Measurements from ENCODE around the gene MLLT3. TPM values are rescaled to one million over a fixed set of nuclear protein-coding genes. Genes with fewer than 3 reads are reported as not detected.

The MLLT3 gene
- total RNA-seq, 1 experiment from 2014 or later: 7.0 TPM

DNA sequence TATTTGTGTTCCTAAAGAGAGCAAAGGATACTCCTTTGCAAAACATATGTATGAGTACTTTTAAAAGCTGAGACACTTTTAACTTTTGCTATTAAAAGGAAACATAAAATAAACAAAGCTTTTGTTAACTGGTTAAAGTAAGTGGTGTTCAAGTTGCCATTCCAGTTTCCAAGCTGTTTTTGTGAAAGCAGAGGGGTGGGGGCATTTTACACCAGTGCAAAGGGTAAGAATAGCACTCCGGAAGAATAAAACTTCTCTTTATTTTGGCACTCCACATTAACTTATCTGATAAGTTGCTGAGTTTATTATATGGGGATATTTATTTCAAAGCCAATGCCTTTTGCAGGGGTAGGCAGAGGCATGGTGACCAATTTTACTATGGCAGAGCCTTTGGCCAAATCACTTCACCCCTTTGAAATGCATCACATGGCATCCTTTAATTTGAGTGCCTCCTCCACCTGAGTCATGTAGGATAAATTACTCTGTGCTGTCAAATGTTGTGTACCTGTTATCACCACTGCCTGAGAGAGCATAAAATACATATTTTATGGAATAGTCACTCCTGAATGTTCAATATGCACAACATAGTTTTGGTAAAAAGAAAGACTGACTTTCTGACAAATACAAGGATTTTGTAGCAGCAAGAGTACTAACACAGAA, 62.9 kb downstream of the MLLT3 start:
- POLR2A ChIA-PET: no interaction called here
- Mint-ChIP-seq H3K36me3 (no peaks in the 10 kb centered on the region), H3K9me3 (no peaks in the 10 kb centered on the region), H3K27me3 (ENCODE audit: low read depth) (no peaks in the 10 kb centered on the region), H3K27ac (no peak overlapping the region; the same call in 1 of the 2 replicates), H3K4me1 (peaks cover 26% of the 10 kb centered on the region), H3K4me3 (no peak overlapping the region)
- CTCF ChIA-PET: interaction anchor here (2.0 kb wide), 1 partner anchor 35 kb away, joined by 9 read pairs; no protein-coding TSS in a partner anchor
- ATAC-seq: no peak
- TF ChIP-seq, protein P1, sequence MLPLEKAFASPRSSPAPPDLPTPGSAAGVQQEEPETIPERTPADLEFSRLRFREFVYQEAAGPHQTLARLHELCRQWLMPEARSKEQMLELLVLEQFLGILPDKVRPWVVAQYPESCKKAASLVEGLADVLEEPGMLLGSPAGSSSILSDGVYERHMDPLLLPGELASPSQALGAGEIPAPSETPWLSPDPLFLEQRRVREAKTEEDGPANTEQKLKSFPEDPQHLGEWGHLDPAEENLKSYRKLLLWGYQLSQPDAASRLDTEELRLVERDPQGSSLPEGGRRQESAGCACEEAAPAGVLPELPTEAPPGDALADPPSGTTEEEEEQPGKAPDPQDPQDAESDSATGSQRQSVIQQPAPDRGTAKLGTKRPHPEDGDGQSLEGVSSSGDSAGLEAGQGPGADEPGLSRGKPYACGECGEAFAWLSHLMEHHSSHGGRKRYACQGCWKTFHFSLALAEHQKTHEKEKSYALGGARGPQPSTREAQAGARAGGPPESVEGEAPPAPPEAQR (CRISPR knock-in tag; IDR thresholded peaks at IDR 0.05): no peak
- no peak for TF ChIP-seq NR1H2 (CRISPR knock-in tag; IDR thresholded peaks at IDR 0.05)
- TF ChIP-seq, protein P2, sequence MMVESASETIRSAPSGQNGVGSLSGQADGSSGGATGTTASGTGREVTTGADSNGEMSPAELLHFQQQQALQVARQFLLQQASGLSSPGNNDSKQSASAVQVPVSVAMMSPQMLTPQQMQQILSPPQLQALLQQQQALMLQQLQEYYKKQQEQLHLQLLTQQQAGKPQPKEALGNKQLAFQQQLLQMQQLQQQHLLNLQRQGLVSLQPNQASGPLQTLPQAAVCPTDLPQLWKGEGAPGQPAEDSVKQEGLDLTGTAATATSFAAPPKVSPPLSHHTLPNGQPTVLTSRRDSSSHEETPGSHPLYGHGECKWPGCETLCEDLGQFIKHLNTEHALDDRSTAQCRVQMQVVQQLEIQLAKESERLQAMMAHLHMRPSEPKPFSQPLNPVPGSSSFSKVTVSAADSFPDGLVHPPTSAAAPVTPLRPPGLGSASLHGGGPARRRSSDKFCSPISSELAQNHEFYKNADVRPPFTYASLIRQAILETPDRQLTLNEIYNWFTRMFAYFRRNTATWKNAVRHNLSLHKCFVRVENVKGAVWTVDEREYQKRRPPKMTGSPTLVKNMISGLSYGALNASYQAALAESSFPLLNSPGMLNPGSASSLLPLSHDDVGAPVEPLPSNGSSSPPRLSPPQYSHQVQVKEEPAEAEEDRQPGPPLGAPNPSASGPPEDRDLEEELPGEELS (CRISPR knock-in tag; IDR thresholded peaks at IDR 0.05): no peak
- no peak for TF ChIP-seq IRF2 (CRISPR knock-in tag; IDR thresholded peaks at IDR 0.05; ENCODE audit: borderline replicate concordance, low read depth)
- TF ChIP-seq JAZF1 (CRISPR knock-in tag; IDR thresholded peaks at IDR 0.05): no peak
- TF ChIP-seq, protein P3, sequence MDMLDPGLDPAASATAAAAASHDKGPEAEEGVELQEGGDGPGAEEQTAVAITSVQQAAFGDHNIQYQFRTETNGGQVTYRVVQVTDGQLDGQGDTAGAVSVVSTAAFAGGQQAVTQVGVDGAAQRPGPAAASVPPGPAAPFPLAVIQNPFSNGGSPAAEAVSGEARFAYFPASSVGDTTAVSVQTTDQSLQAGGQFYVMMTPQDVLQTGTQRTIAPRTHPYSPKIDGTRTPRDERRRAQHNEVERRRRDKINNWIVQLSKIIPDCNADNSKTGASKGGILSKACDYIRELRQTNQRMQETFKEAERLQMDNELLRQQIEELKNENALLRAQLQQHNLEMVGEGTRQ (CRISPR knock-in tag; IDR thresholded peaks at IDR 0.05): no peak
- TF ChIP-seq SOX15 (CRISPR knock-in tag; IDR thresholded peaks at IDR 0.05): no peak
- TF ChIP-seq RORB (CRISPR knock-in tag; IDR thresholded peaks at IDR 0.05): no peak
- no peak for TF ChIP-seq TEAD4 (CRISPR knock-in tag; IDR thresholded peaks at IDR 0.05)
- no peak for TF ChIP-seq CBFB (CRISPR knock-in tag; IDR thresholded peaks at IDR 0.05; ENCODE audit: low read depth)
- TF ChIP-seq EMX1 (CRISPR knock-in tag; IDR thresholded peaks at IDR 0.05): no peak
- TF ChIP-seq, protein P4, sequence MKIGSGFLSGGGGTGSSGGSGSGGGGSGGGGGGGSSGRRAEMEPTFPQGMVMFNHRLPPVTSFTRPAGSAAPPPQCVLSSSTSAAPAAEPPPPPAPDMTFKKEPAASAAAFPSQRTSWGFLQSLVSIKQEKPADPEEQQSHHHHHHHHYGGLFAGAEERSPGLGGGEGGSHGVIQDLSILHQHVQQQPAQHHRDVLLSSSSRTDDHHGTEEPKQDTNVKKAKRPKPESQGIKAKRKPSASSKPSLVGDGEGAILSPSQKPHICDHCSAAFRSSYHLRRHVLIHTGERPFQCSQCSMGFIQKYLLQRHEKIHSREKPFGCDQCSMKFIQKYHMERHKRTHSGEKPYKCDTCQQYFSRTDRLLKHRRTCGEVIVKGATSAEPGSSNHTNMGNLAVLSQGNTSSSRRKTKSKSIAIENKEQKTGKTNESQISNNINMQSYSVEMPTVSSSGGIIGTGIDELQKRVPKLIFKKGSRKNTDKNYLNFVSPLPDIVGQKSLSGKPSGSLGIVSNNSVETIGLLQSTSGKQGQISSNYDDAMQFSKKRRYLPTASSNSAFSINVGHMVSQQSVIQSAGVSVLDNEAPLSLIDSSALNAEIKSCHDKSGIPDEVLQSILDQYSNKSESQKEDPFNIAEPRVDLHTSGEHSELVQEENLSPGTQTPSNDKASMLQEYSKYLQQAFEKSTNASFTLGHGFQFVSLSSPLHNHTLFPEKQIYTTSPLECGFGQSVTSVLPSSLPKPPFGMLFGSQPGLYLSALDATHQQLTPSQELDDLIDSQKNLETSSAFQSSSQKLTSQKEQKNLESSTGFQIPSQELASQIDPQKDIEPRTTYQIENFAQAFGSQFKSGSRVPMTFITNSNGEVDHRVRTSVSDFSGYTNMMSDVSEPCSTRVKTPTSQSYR (CRISPR knock-in tag; IDR thresholded peaks at IDR 0.05): no peak
- TF ChIP-seq, protein P5, sequence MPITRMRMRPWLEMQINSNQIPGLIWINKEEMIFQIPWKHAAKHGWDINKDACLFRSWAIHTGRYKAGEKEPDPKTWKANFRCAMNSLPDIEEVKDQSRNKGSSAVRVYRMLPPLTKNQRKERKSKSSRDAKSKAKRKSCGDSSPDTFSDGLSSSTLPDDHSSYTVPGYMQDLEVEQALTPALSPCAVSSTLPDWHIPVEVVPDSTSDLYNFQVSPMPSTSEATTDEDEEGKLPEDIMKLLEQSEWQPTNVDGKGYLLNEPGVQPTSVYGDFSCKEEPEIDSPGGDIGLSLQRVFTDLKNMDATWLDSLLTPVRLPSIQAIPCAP (CRISPR knock-in tag; IDR thresholded peaks at IDR 0.05): no peak
- DNase-seq (ENCODE audit: low spot score): no peak

DNA sequence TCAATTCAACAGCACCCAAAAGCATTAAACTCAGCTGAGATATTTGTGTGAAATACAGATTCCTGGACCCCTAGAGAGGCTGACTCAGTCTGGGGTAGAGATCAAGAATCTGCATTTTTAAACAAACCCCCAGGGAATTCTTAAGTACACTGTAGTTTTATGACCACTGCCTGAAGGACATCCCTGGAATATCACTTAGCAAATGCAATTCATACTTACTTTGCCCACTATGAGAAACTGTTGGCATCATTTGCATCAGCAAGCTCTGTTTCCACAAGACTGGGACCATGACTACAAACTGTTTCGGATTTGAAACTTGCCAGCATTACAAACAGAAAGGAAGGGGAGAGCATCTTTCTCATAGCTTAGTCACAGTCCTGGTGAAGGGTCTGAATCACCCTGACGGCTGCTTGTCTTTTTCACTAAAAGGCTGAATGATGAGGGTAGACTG, 63.7 kb downstream of the MLLT3 start:
- no peak for TF ChIP-seq JUN (CRISPR knock-in tag; IDR thresholded peaks at IDR 0.05)
- TF ChIP-seq, protein P6, sequence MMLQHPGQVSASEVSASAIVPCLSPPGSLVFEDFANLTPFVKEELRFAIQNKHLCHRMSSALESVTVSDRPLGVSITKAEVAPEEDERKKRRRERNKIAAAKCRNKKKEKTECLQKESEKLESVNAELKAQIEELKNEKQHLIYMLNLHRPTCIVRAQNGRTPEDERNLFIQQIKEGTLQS (CRISPR knock-in tag; conservative IDR thresholded peaks at IDR 0.05): no peak
- TF ChIP-seq, protein P7, sequence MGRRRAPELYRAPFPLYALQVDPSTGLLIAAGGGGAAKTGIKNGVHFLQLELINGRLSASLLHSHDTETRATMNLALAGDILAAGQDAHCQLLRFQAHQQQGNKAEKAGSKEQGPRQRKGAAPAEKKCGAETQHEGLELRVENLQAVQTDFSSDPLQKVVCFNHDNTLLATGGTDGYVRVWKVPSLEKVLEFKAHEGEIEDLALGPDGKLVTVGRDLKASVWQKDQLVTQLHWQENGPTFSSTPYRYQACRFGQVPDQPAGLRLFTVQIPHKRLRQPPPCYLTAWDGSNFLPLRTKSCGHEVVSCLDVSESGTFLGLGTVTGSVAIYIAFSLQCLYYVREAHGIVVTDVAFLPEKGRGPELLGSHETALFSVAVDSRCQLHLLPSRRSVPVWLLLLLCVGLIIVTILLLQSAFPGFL (CRISPR knock-in tag; IDR thresholded peaks at IDR 0.05; ENCODE audit: borderline replicate concordance): no peak
- H3K27me3 Mint-ChIP-seq (ENCODE audit: low read depth): no peaks in the 10 kb centered on the region
- no peaks in the 10 kb centered on the region for H3K9me3 Mint-ChIP-seq
- H3K27ac Mint-ChIP-seq: peak overlapping the region; percentile 81; the same call in 1 of the 2 replicates
- H3K4me3 Mint-ChIP-seq: no peak overlapping the region
- ATAC-seq (peak; percentile 70), DNase-seq (ENCODE audit: low spot score) (no peak)
- ChIA-PET POLR2A (interaction anchor here (1.1 kb wide), 1 partner anchor 64 kb away, joined by 3 read pairs; the partner anchor contains the start of gene MLLT3), CTCF (interaction anchor here (1.0 to 2.0 kb wide), 2 partner anchors 34 to 66 kb away, joined by 3 to 9 read pairs; no protein-coding TSS in a partner anchor)
- peaks cover 31% of the 10 kb centered on the region for H3K4me1 Mint-ChIP-seq
- H3K36me3 Mint-ChIP-seq: no peaks in the 10 kb centered on the region
